Liver (tissue), 9 donors: ENCODE measurements around the gene ASB2. TPM values are rescaled to one million over a fixed set of nuclear protein-coding genes. Genes with fewer than 3 reads are reported as not detected.

ENCODE experiments used
- DNase-seq: peaks from one replicate; pipeline ENCODE4 v3.0.0-alpha.2; 2017; ENCODE audit warnings: low spot score
- H3K27ac ChIP-seq, 2 donors: one replicate each; pipeline ENCODE4 v1.7.0; 2013; ENCODE audit warnings: inconsistent platforms in 2 of 2, low read length in 2 of 2, control low read depth in 1 of 2, low read depth in 1 of 2, mild to moderate bottlenecking in 1 of 2
- H3K27me3 ChIP-seq, 4 donors: one replicate each; pipeline versions ENCODE4 v1.6.1 to v1.7.0; 2013; ENCODE audit warnings: low read length in 3 of 4, inconsistent platforms in 1 of 4, mild to moderate bottlenecking in 1 of 4, moderate library complexity in 1 of 4; ENCODE audit not compliant: control insufficient read depth in 4 of 4, insufficient read depth in 4 of 4
- H3K36me3 ChIP-seq, 4 donors: one replicate each; pipeline versions ENCODE4 v1.6.1 to v1.7.0; 2013; ENCODE audit warnings: low read length in 3 of 4, mild to moderate bottlenecking in 3 of 4, low read depth in 1 of 4, moderate library complexity in 1 of 4; ENCODE audit not compliant: control insufficient read depth in 4 of 4, insufficient read depth in 3 of 4
- H3K4me1 ChIP-seq, 4 donors: one replicate each; pipeline versions ENCODE4 v1.6.1 to v1.7.0; 2013; ENCODE audit warnings: low read length in 3 of 4, mild to moderate bottlenecking in 3 of 4, moderate library complexity in 1 of 4; ENCODE audit not compliant: control insufficient read depth in 4 of 4, insufficient read depth in 4 of 4
- H3K4me3 ChIP-seq, 3 donors: one replicate each; pipeline versions ENCODE4 v1.6.1 to v1.7.0; 2013; ENCODE audit warnings: low read length in 3 of 3, control low read depth in 1 of 3, low read depth in 1 of 3, mild to moderate bottlenecking in 1 of 3
- H3K9ac ChIP-seq, 2 donors: one replicate each; pipeline ENCODE4 v1.7.0; 2013; ENCODE audit warnings: low read length in 2 of 2, mild to moderate bottlenecking in 2 of 2, moderate library complexity in 2 of 2, control low read depth in 1 of 2, low read depth in 1 of 2
- H3K9me3 ChIP-seq, 4 donors: one replicate each; pipeline versions ENCODE4 v1.6.1 to v1.7.0; 2013; ENCODE audit warnings: low read length in 3 of 4; ENCODE audit not compliant: control insufficient read depth in 4 of 4
- ATF3 ChIP-seq: IDR thresholded peaks from 2 replicates; pipeline ENCODE4 v1.6.1; 2016; ENCODE audit warnings: antibody characterized with exemption
- FOXA1 ChIP-seq: IDR thresholded peaks from 2 replicates; pipeline ENCODE4 v1.6.1; 2016; ENCODE audit warnings: antibody characterized with exemption
- FOXA2 ChIP-seq: IDR thresholded peaks from 2 replicates; pipeline ENCODE4 v1.6.1; 2016; ENCODE audit warnings: antibody characterized with exemption
- GABPA ChIP-seq, 2 donors: IDR thresholded peaks in 1 of 2; conservative IDR thresholded peaks in 1 of 2; 2 replicates each; pipeline ENCODE4 v1.6.1; 2016; ENCODE audit warnings: antibody characterized with exemption in 2 of 2, mild to moderate bottlenecking in 1 of 2, moderate library complexity in 1 of 2
- HNF4A ChIP-seq, 2 donors: conservative IDR thresholded peaks; 2 replicates each; pipeline ENCODE4 v1.6.1; 2016; ENCODE audit warnings: antibody characterized with exemption in 2 of 2, mild to moderate bottlenecking in 2 of 2
- HNF4G ChIP-seq: IDR thresholded peaks from 2 replicates; pipeline ENCODE4 v1.6.1; 2016; ENCODE audit warnings: antibody characterized with exemption
- JUND ChIP-seq, 2 donors: IDR thresholded peaks; 2 replicates each; pipeline ENCODE4 v1.6.1; 2016; ENCODE audit warnings: antibody characterized with exemption in 2 of 2
- NR2F2 ChIP-seq: IDR thresholded peaks from 2 replicates; pipeline ENCODE4 v1.6.1; 2016; ENCODE audit warnings: antibody characterized with exemption
- RAD21 ChIP-seq, 2 donors: IDR thresholded peaks; 2 replicates each; pipeline ENCODE4 v1.6.1; 2016; ENCODE audit warnings: antibody characterized with exemption in 2 of 2, mild to moderate bottlenecking in 2 of 2
- REST ChIP-seq: IDR thresholded peaks from 2 replicates; pipeline ENCODE4 v1.6.1; 2016; ENCODE audit warnings: antibody characterized with exemption, mild to moderate bottlenecking
- RXRA ChIP-seq, 2 donors: IDR thresholded peaks; 2 replicates each; pipeline ENCODE4 v1.6.1; 2017 to 2018; ENCODE audit warnings: antibody characterized with exemption in 2 of 2, mild to moderate bottlenecking in 1 of 2
- SP1 ChIP-seq: IDR thresholded peaks from 2 replicates; pipeline ENCODE4 v1.6.1; 2018; ENCODE audit warnings: antibody characterized with exemption, mild to moderate bottlenecking
- TAF1 ChIP-seq: conservative IDR thresholded peaks from 2 replicates; pipeline ENCODE4 v1.6.1; 2016; ENCODE audit warnings: antibody characterized with exemption, mild to moderate bottlenecking
- WGBS: extraction: QIAGEN DNeasy Blood & Tissue Kit; methylation state at CpG from one replicate; pipeline ENCODE4 v1.1.7; 2013; 5-methylcytosine and 5-hydroxymethylcytosine counted together
- polyA plus RNA-seq, 2 donors: library from polyadenylated mRNA; stranded (reverse) in 1 of 2; unstranded in 1 of 2; fragments of 200-250 nt in 1 of 2; fragments of >200 nt in 1 of 2; fragmentation: Nextera tagmentation in 1 of 2; extraction: Ambion mirVana in 1 of 2; gene quantifications; one replicate each; pipeline versions ENCODE4 v1.2.1 to v1.2.3, GENCODE V29; 2013 to 2015
- total RNA-seq, 2 donors: library from RNA; depleted of rRNA; stranded (reverse); fragments of >200 nt; gene quantifications; one replicate each; pipeline ENCODE4 v1.2.3, GENCODE V29; 2014
- TF ChIP-seq, protein P1 (sequence below): fragments of 150-350 bp; IDR thresholded peaks from 2 replicates; pipeline ENCODE4 v1.5.1; 2017; ENCODE audit warnings: improper control_type of control experiment, low read depth, low read length; ENCODE audit not compliant: missing input control
- TF ChIP-seq, protein P2 (sequence below): IDR thresholded peaks from 2 replicates; pipeline ENCODE4 v1.6.1; 2016; ENCODE audit warnings: antibody characterized with exemption
- donor health status: healthy.
- donor health status: healthy.
- donor health status: healthy.
- donor health status: healthy.
- donor health status: healthy.

ASB2 gene
- total and polyA plus RNA-seq, 4 donors = 0.18 to 0.56 (median 0.38) TPM

GRCh38 chr14:93946541-93947090, 29.8 kb downstream of the ASB2 start (continued):
- TF ChIP-seq, protein P1, sequence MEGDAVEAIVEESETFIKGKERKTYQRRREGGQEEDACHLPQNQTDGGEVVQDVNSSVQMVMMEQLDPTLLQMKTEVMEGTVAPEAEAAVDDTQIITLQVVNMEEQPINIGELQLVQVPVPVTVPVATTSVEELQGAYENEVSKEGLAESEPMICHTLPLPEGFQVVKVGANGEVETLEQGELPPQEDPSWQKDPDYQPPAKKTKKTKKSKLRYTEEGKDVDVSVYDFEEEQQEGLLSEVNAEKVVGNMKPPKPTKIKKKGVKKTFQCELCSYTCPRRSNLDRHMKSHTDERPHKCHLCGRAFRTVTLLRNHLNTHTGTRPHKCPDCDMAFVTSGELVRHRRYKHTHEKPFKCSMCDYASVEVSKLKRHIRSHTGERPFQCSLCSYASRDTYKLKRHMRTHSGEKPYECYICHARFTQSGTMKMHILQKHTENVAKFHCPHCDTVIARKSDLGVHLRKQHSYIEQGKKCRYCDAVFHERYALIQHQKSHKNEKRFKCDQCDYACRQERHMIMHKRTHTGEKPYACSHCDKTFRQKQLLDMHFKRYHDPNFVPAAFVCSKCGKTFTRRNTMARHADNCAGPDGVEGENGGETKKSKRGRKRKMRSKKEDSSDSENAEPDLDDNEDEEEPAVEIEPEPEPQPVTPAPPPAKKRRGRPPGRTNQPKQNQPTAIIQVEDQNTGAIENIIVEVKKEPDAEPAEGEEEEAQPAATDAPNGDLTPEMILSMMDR = no peak
- TF ChIP-seq FOXA2 (no peak), GABPA (IDR thresholded peaks at IDR 0.05 in 1 of 2, conservative IDR thresholded peaks at IDR 0.05 in 1 of 2) (no peak)

- Histone ChIP-seq H3K9me3 (no peaks in the 10 kb centered on the region), H3K36me3 (no peaks in the 10 kb centered on the region), H3K4me1 (no peaks in the 10 kb centered on the region), H3K9ac (no peak overlapping the region), H3K27ac (no peak overlapping the region), H3K4me3 (no peak overlapping the region), H3K27me3 (no peaks in the 10 kb centered on the region)
- TF ChIP-seq JUND (IDR thresholded peaks at IDR 0.05) = no peak
- no peak for TF ChIP-seq HNF4G
- no peak for TF ChIP-seq TAF1
- TF ChIP-seq FOXA1 = no peak
- no peak for TF ChIP-seq SP1
- no peak for TF ChIP-seq NR2F2
- TF ChIP-seq RXRA (IDR thresholded peaks at IDR 0.05) = no peak
- TF ChIP-seq, protein P2, sequence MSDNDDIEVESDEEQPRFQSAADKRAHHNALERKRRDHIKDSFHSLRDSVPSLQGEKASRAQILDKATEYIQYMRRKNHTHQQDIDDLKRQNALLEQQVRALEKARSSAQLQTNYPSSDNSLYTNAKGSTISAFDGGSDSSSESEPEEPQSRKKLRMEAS = no peak
- TF ChIP-seq RAD21 (IDR thresholded peaks at IDR 0.05) = no peak
- no peak for TF ChIP-seq FOXA2
- no peak for TF ChIP-seq REST
- no peak for TF ChIP-seq GABPA (IDR thresholded peaks at IDR 0.05 in 1 of 2, conservative IDR thresholded peaks at IDR 0.05 in 1 of 2)
- no peak for TF ChIP-seq HNF4A (conservative IDR thresholded peaks at IDR 0.05)
- no peak for TF ChIP-seq ATF3
- no peak for DNase-seq
- 68% methylated on average over 6 of the region's 6 CpGs for WGBS
Observed at GRCh38 chr14:93946104-93946503, 30.3 kb downstream of the ASB2 start.

GRCh38 chr14:93945070-93945399, 31.3 kb downstream of the ASB2 start:
- H3K27me3 ChIP-seq = no peaks in the 10 kb centered on the region
- H3K27ac ChIP-seq = no peak overlapping the region
- no peak for DNase-seq
- WGBS = 87% methylated on average over 5 of the region's 5 CpGs
- TF ChIP-seq TAF1 (no peak), RXRA (IDR thresholded peaks at IDR 0.05) (no peak)
- no peak overlapping the region for H3K4me3 ChIP-seq
- no peak overlapping the region for H3K9ac ChIP-seq
- H3K36me3 ChIP-seq = no peaks in the 10 kb centered on the region
- no peaks in the 10 kb centered on the region for H3K9me3 ChIP-seq
- no peaks in the 10 kb centered on the region for H3K4me1 ChIP-seq
